BLaER1 treated with 17β-estradiol and CSF1 and Interleukin-3, amounts not matched to agents 10 nM and 100 nM (cell line): ENCODE results near the gene CSH1.
"Not testable (repeated sequence)": the region's sequence is repeated elsewhere in the genome, so short reads cannot be mapped to it uniquely, and the experiment has no call there.

Experiments used
- H3K27ac ChIP-seq, 11 experiments: shearing (Covaris generic); formaldehyde crosslinking; 2 replicates each; pipeline ENCODE4 v1.8.1; 2022
- H3K27me3 ChIP-seq, 11 experiments: shearing (Covaris generic); formaldehyde crosslinking; 2 replicates each; pipeline ENCODE4 v1.8.1; 2022
- H3K36me3 ChIP-seq, 11 experiments: shearing (Covaris generic); formaldehyde crosslinking; 2 replicates each; pipeline ENCODE4 v1.8.1; 2022
- H3K4me1 ChIP-seq, 10 experiments: shearing (Covaris generic); formaldehyde crosslinking; 2 replicates each; pipeline ENCODE4 v1.8.1; 2022
- H3K4me2 ChIP-seq, 11 experiments: shearing (Covaris generic); formaldehyde crosslinking; 2 replicates each; pipeline ENCODE4 v1.8.1; 2022
- H3K4me3 ChIP-seq, 10 experiments: shearing (Covaris generic); formaldehyde crosslinking; 2 replicates each; pipeline ENCODE4 v1.8.1; 2022
- H3K9ac ChIP-seq, 11 experiments: shearing (Covaris generic); formaldehyde crosslinking; 2 replicates each; pipeline ENCODE4 v1.8.1; 2022
- H3K9me3 ChIP-seq, 11 experiments: shearing (Covaris generic); formaldehyde crosslinking; replicated peaks in 1 of 11; 2 replicates each; pipeline ENCODE4 v1.8.1; 2022
- H4K20me1 ChIP-seq, 11 experiments: shearing (Covaris generic); formaldehyde crosslinking; 2 replicates each; pipeline ENCODE4 v1.8.1; 2022
- Cebpa-rat ChIP-seq, 11 experiments: shearing (Covaris generic); IDR thresholded peaks; 2 replicates each; pipeline ENCODE4 v1.8.1; 2022

The CSH1 gene

GRCh38 chr17:63896524-63897354 lies at the start of gene CSH1:
TSS of gene CSH1 (minus strand) at chr17:63896574. CDS start at chr17:63896511, 63 bp downstream.
- not testable (repeated sequence) for H4K20me1 ChIP-seq, H3K36me3 ChIP-seq, H3K4me1 ChIP-seq, H3K27me3 ChIP-seq, H3K4me2 ChIP-seq, H3K9me3 ChIP-seq, H3K27ac ChIP-seq, H3K9ac ChIP-seq, H3K4me3 ChIP-seq

GRCh38 chr17:63945784-63946439 lies 49.5 kb upstream of the CSH1 start:
- peak overlapping the region in 9 of 11 experiments; percentile 44 to 73 (median 65); a peak in 16 of 22 replicates for H3K27ac ChIP-seq
- H3K36me3 ChIP-seq: no peaks in the 10 kb centered on the region
- no peaks in the 10 kb centered on the region for H3K27me3 ChIP-seq
- H4K20me1 ChIP-seq: no peaks in the 10 kb centered on the region
- peaks cover 0 to 11% (median 0%) of the 10 kb centered on the region in 11 experiments; a peak in 3 of 22 replicates for H3K9me3 ChIP-seq
- H3K4me3 ChIP-seq: peak overlapping the region in 5 of 10 experiments; percentile 12 to 46 (median 31); a peak in 5 of 20 replicates
- peak overlapping the region; percentile 80 to 100 (median 92) for H3K4me2 ChIP-seq
- peaks cover 11 to 68% (median 64%) of the 10 kb centered on the region in 10 experiments for H3K4me1 ChIP-seq
- peak overlapping the region in 9 of 11 experiments; percentile 4 to 66 (median 50); a peak in 16 of 22 replicates for H3K9ac ChIP-seq
- no peak for TF ChIP-seq Cebpa-rat (IDR thresholded peaks at IDR 0.05)

GRCh38 chr17:63944736-63945499 lies 48.5 kb upstream of the CSH1 start:
- peaks cover 0 to 12% (median 0%) of the 10 kb centered on the region in 11 experiments; a peak in 3 of 22 replicates for H3K9me3 ChIP-seq
- no peaks in the 10 kb centered on the region for H4K20me1 ChIP-seq
- peak overlapping the region in 2 of 11 experiments; percentile 59 to 66; a peak in 2 of 22 replicates for H3K9ac ChIP-seq
- peak overlapping the region in 2 of 11 experiments; percentile 59 to 69; a peak in 2 of 22 replicates for H3K27ac ChIP-seq
- H3K36me3 ChIP-seq: no peaks in the 10 kb centered on the region
- H3K4me1 ChIP-seq: peaks cover 14 to 64% (median 57%) of the 10 kb centered on the region in 10 experiments
- no peak overlapping the region for H3K4me3 ChIP-seq
- TF ChIP-seq Cebpa-rat (IDR thresholded peaks at IDR 0.05): no peak
- no peaks in the 10 kb centered on the region for H3K27me3 ChIP-seq
- H3K4me2 ChIP-seq: peak overlapping the region in 8 of 11 experiments; percentile 80 to 100 (median 94); a peak in 15 of 22 replicates

GRCh38 chr17:63943745-63944144 lies 47.4 kb upstream of the CSH1 start:
- Histone ChIP-seq H3K27me3 (no peaks in the 10 kb centered on the region), H3K36me3 (no peaks in the 10 kb centered on the region), H3K9ac (no peak overlapping the region), H3K4me3 (no peak overlapping the region), H3K4me2 (no peak overlapping the region), H3K9me3 (peaks cover 0 to 12% (median 0%) of the 10 kb centered on the region in 11 experiments; a peak in 3 of 22 replicates), H3K27ac (no peak overlapping the region), H4K20me1 (no peaks in the 10 kb centered on the region), H3K4me1 (peaks cover 22 to 64% (median 56%) of the 10 kb centered on the region in 10 experiments)
- TF ChIP-seq Cebpa-rat (IDR thresholded peaks at IDR 0.05): no peak

- Histone ChIP-seq H3K4me1 (peaks cover 29 to 64% (median 56%) of the 10 kb centered on the region in 10 experiments), H3K4me3 (no peak overlapping the region), H3K9me3 (peaks cover 0 to 12% (median 0%) of the 10 kb centered on the region in 11 experiments; a peak in 3 of 22 replicates), H3K27me3 (no peaks in the 10 kb centered on the region), H3K9ac (no peak overlapping the region), H3K36me3 (no peaks in the 10 kb centered on the region), H3K4me2 (no peak overlapping the region), H3K27ac (no peak overlapping the region), H4K20me1 (no peaks in the 10 kb centered on the region)
- no peak for TF ChIP-seq Cebpa-rat (IDR thresholded peaks at IDR 0.05)
Measured at GRCh38 chr17:63942309-63942985, 46.1 kb upstream of the CSH1 start.

GRCh38 chr17:63941751-63942150 lies 45.4 kb upstream of the CSH1 start:
- no peak for TF ChIP-seq Cebpa-rat (IDR thresholded peaks at IDR 0.05)
- Histone ChIP-seq H4K20me1 (no peaks in the 10 kb centered on the region), H3K27ac (no peak overlapping the region), H3K36me3 (no peaks in the 10 kb centered on the region), H3K9me3 (peaks cover 0 to 12% (median 0%) of the 10 kb centered on the region in 11 experiments; a peak in 3 of 22 replicates), H3K4me2 (no peak overlapping the region), H3K27me3 (no peaks in the 10 kb centered on the region), H3K9ac (no peak overlapping the region), H3K4me1 (peaks cover 29 to 64% (median 57%) of the 10 kb centered on the region in 10 experiments), H3K4me3 (no peak overlapping the region)

- Histone ChIP-seq H3K4me1 (peaks cover 24 to 60% (median 53%) of the 10 kb centered on the region in 10 experiments), H3K36me3 (no peaks in the 10 kb centered on the region), H3K9ac (no peak overlapping the region), H3K9me3 (peaks cover 0 to 12% (median 0%) of the 10 kb centered on the region in 11 experiments; a peak in 3 of 22 replicates), H3K4me3 (no peak overlapping the region), H3K27me3 (no peaks in the 10 kb centered on the region), H3K27ac (no peak overlapping the region), H4K20me1 (no peaks in the 10 kb centered on the region), H3K4me2 (no peak overlapping the region)
- TF ChIP-seq Cebpa-rat (IDR thresholded peaks at IDR 0.05): no peak
Measured at GRCh38 chr17:63941162-63941561, 44.8 kb upstream of the CSH1 start.

GRCh38 chr17:63940584-63940983 lies 44.2 kb upstream of the CSH1 start:
- Histone ChIP-seq H4K20me1 (no peaks in the 10 kb centered on the region), H3K9ac (no peak overlapping the region; a peak in 1 of 22 replicates), H3K27me3 (no peaks in the 10 kb centered on the region), H3K4me1 (peaks cover 18 to 55% (median 48%) of the 10 kb centered on the region in 10 experiments), H3K4me3 (no peak overlapping the region), H3K4me2 (peak overlapping the region in 1 of 11 experiments; percentile 65; a peak in 1 of 22 replicates), H3K9me3 (peaks cover 0 to 12% (median 0%) of the 10 kb centered on the region in 11 experiments; a peak in 3 of 22 replicates), H3K27ac (no peak overlapping the region), H3K36me3 (no peaks in the 10 kb centered on the region)
- no peak for TF ChIP-seq Cebpa-rat (IDR thresholded peaks at IDR 0.05)
